Measurements from ENCODE around the gene AGFG2. TPM values are rescaled to one million over a fixed set of nuclear protein-coding genes. Genes with fewer than 3 reads are reported as not detected.

The AGFG2 gene
- total RNA-seq, 8 experiments from 2014 or later, result 2.7 to 22.3 (median 7.5) TPM

- Histone ChIP-seq H3K4me3 (no peak overlapping the region), H3K27ac (no peak overlapping the region), H3K4me1 (replicated peaks in 1 of 2) (peaks cover 0 to under 1% of the 10 kb centered on the region in 2 donors)
- in situ Hi-C loops (cut with MboI; ENCODE audit: low pct_unique_long_range_greater_than_20kb in 2 of 9, low sequenced_read_pairs in 9 of 9, unreplicated experiment in 9 of 9), result no loop called here
- ATAC-seq (replicated peaks in 6 of 8), result no peak
- WGBS, 10 experiments, result 0 to 100% (median 55%) methylated on average over 1 to 6 of the region's 20 CpGs; no CpG with 5 or more reads in 2 of the 10 experiments
Observed at GRCh38 chr7:100590077-100590737, 51.2 kb downstream of the AGFG2 start.

GRCh38 chr7:100591596-100591995, 52.6 kb downstream of the AGFG2 start:
- no peak overlapping the region for H3K27ac ChIP-seq
- ATAC-seq (replicated peaks in 6 of 8), result no peak
- WGBS, 10 experiments, result 80 to 100% (median 95%) methylated on average over 1 to 11 of the region's 17 CpGs; no CpG with 5 or more reads in 4 of the 10 experiments
- no peak overlapping the region for H3K4me3 ChIP-seq
- in situ Hi-C loops (cut with MboI; ENCODE audit: low pct_unique_long_range_greater_than_20kb in 2 of 9, low sequenced_read_pairs in 9 of 9, unreplicated experiment in 9 of 9), result no loop called here
- H3K4me1 ChIP-seq (replicated peaks in 1 of 2), result no peaks in the 10 kb centered on the region

GRCh38 chr7:100595188-100595587, 56.2 kb downstream of the AGFG2 start:
- WGBS, 10 experiments, result 60 to 100% (median 100%) methylated on average over 1 to 3 of the region's 7 CpGs; no CpG with 5 or more reads in 5 of the 10 experiments
- peaks cover 4% of the 10 kb centered on the region in 2 donors for H3K4me1 ChIP-seq (replicated peaks in 1 of 2)
- ATAC-seq (replicated peaks in 6 of 8), result no peak
- in situ Hi-C loops (cut with MboI; ENCODE audit: low pct_unique_long_range_greater_than_20kb in 2 of 9, low sequenced_read_pairs in 9 of 9, unreplicated experiment in 9 of 9), result no loop called here
- no peak overlapping the region for H3K27ac ChIP-seq
- H3K4me3 ChIP-seq, result no peak overlapping the region

- ATAC-seq (replicated peaks in 6 of 8), result no peak
- WGBS, 10 experiments, result 75 to 100% (median 93%) methylated on average over 1 to 4 of the region's 4 CpGs; no CpG with 5 or more reads in 2 of the 10 experiments
- Histone ChIP-seq H3K4me1 (replicated peaks in 1 of 2) (peaks cover 27 to 32% of the 10 kb centered on the region in 2 donors), H3K27ac (no peak overlapping the region), H3K4me3 (no peak overlapping the region)
- in situ Hi-C loops (cut with MboI; ENCODE audit: low pct_unique_long_range_greater_than_20kb in 2 of 9, low sequenced_read_pairs in 9 of 9, unreplicated experiment in 9 of 9), result no loop called here
Observed at GRCh38 chr7:100598425-100598824, 59.4 kb downstream of the AGFG2 start.

- Histone ChIP-seq H3K4me1 (replicated peaks in 1 of 2) (peaks cover 36 to 41% of the 10 kb centered on the region in 2 donors), H3K4me3 (no peak overlapping the region), H3K27ac (no peak overlapping the region)
- WGBS, 10 experiments, result 80% methylated on average over 1 of the region's 18 CpGs; no CpG with 5 or more reads in 9 of the 10 experiments
- no peak for ATAC-seq (replicated peaks in 6 of 8)
- in situ Hi-C loops (cut with MboI; ENCODE audit: low pct_unique_long_range_greater_than_20kb in 2 of 9, low sequenced_read_pairs in 9 of 9, unreplicated experiment in 9 of 9), result no loop called here
Observed at GRCh38 chr7:100599911-100600729, 61.1 kb downstream of the AGFG2 start.

DNA sequence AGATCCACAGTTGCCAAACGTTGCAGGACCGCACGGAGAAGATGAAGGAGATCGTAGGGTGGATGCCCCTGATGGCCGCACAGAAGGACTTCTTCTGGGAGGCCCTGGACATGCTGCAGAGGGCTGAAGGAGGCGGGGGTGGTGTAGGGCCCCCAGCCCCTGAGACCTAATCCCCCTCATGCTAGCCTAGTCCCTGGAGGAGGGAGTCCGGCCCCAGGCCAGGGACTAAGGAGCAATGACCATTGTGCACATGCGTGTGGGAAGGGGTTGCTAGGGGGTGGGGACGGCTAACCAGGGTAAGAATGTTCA, 61.7 kb downstream of the AGFG2 start:
- no peak for ATAC-seq (replicated peaks in 6 of 8)
- H3K4me3 ChIP-seq, result no peak overlapping the region
- no CpG with 5 or more reads among the region's 9 CpGs for WGBS, 10 experiments
- no peak overlapping the region for H3K27ac ChIP-seq
- peaks cover 39 to 47% of the 10 kb centered on the region in 2 donors for H3K4me1 ChIP-seq (replicated peaks in 1 of 2)
- in situ Hi-C loops (cut with MboI; ENCODE audit: low pct_unique_long_range_greater_than_20kb in 2 of 9, low sequenced_read_pairs in 9 of 9, unreplicated experiment in 9 of 9), result no loop called here

- peaks cover 39 to 47% of the 10 kb centered on the region in 2 donors for H3K4me1 ChIP-seq (replicated peaks in 1 of 2)
- H3K4me3 ChIP-seq, result peak overlapping the region in 3 of 5 donors; percentile 26 to 41 (median 37)
- peak in 6 of 8 experiments; percentile 7 to 62 (median 32) for ATAC-seq (replicated peaks in 6 of 8)
- in situ Hi-C loops (cut with MboI; ENCODE audit: low pct_unique_long_range_greater_than_20kb in 2 of 9, low sequenced_read_pairs in 9 of 9, unreplicated experiment in 9 of 9), result no loop called here
- peak overlapping the region in 1 of 2 donors; percentile 14 for H3K27ac ChIP-seq
- WGBS, 10 experiments, result no CpG with 5 or more reads among the region's 21 CpGs
Observed at GRCh38 chr7:100602889-100603725, 64.1 kb downstream of the AGFG2 start.

DNA sequence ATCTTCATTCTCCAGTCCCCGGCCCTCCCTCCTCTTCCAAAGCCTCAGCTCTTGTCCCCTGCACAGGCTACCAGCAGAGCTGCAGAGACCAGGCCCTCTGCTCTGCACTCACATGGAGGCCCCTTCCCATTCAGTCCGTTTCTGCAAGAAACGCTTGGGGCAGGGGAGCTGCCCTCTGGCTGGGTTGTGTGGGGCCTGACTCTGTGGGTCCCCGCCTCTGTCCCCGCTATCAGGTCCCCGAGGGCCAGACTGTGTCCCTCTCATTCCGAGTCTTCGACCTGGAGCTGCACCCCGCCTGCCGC, 64.7 kb downstream of the AGFG2 start:
- peaks cover 39 to 47% of the 10 kb centered on the region in 2 donors for H3K4me1 ChIP-seq (replicated peaks in 1 of 2)
- ATAC-seq (replicated peaks in 6 of 8), result peak in 7 of 8 experiments; percentile 4 to 45 (median 34)
- in situ Hi-C loops (cut with MboI; ENCODE audit: low pct_unique_long_range_greater_than_20kb in 2 of 9, low sequenced_read_pairs in 9 of 9, unreplicated experiment in 9 of 9), result no loop called here
- peak overlapping the region; percentile 26 to 41 (median 37) for H3K4me3 ChIP-seq
- peak overlapping the region in 1 of 2 donors; percentile 43 for H3K27ac ChIP-seq
- WGBS, 10 experiments, result 11% methylated on average over 4 of the region's 10 CpGs; no CpG with 5 or more reads in 9 of the 10 experiments

GRCh38 chr7:100604028-100604975, 65.3 kb downstream of the AGFG2 start:
- Histone ChIP-seq H3K27ac (peak overlapping the region in 1 of 2 donors; percentile 43), H3K4me3 (peak overlapping the region; percentile 26 to 41 (median 37)), H3K4me1 (replicated peaks in 1 of 2) (peaks cover 39 to 47% of the 10 kb centered on the region in 2 donors)
- 7% methylated on average over 6 of the region's 70 CpGs; no CpG with 5 or more reads in 9 of the 10 experiments for WGBS, 10 experiments
- peak; percentile 38 to 78 (median 71) for ATAC-seq (replicated peaks in 6 of 8)
- in situ Hi-C loops (cut with MboI; ENCODE audit: low pct_unique_long_range_greater_than_20kb in 2 of 9, low sequenced_read_pairs in 9 of 9, unreplicated experiment in 9 of 9), result no loop called here

- WGBS, 10 experiments, result 5 to 46% (median 19%) methylated on average over 4 to 18 of the region's 68 CpGs; no CpG with 5 or more reads in 7 of the 10 experiments
- peak in 5 of 8 experiments; percentile 5 to 17 (median 16) for ATAC-seq (replicated peaks in 6 of 8)
- Histone ChIP-seq H3K4me3 (peak overlapping the region; percentile 26 to 41 (median 37)), H3K27ac (no peak overlapping the region), H3K4me1 (replicated peaks in 1 of 2) (peaks cover 35 to 43% of the 10 kb centered on the region in 2 donors)
- in situ Hi-C loops (cut with MboI; ENCODE audit: low pct_unique_long_range_greater_than_20kb in 2 of 9, low sequenced_read_pairs in 9 of 9, unreplicated experiment in 9 of 9), result no loop called here
Observed at GRCh38 chr7:100604976-100605911, 66.2 kb downstream of the AGFG2 start.

- Histone ChIP-seq H3K4me3 (no peak overlapping the region), H3K27ac (no peak overlapping the region), H3K4me1 (replicated peaks in 1 of 2) (peaks cover 33 to 35% of the 10 kb centered on the region in 2 donors)
- 65 to 100% (median 89%) methylated on average over 1 to 10 of the region's 12 CpGs; no CpG with 5 or more reads in 6 of the 10 experiments for WGBS, 10 experiments
- no peak for ATAC-seq (replicated peaks in 6 of 8)
- in situ Hi-C loops (cut with MboI; ENCODE audit: low pct_unique_long_range_greater_than_20kb in 2 of 9, low sequenced_read_pairs in 9 of 9, unreplicated experiment in 9 of 9), result no loop called here
Observed at GRCh38 chr7:100606313-100606712, 67.3 kb downstream of the AGFG2 start.

All from motor neuron (in vitro differentiated cells).